A673 (cell line): ENCODE measurements around the gene RPS21.

Source experiments
- CTCF ChIP-seq: fragments of 300-800, 200-600 bp; sonication (generic); conservative IDR thresholded peaks from 2 replicates; pipeline ENCODE4 v1.5.1; 2017; ENCODE audit warnings: low read depth, mild to moderate bottlenecking, antibody characterized with exemption, low read length, moderate library complexity, mixed read lengths
- EZH2 ChIP-seq: fragments of 200-600 bp; sonication (generic); IDR thresholded peaks from 2 replicates; pipeline ENCODE4 v1.6.1; 2017; ENCODE audit warnings: borderline replicate concordance, low read depth, mild to moderate bottlenecking, mixed read lengths, antibody characterized with exemption, low read length; ENCODE audit not compliant: poor library complexity, severe bottlenecking

GRCh38 chr20:62389601-62390087 is 2.7 kb downstream of the RPS21 start:
- TF ChIP-seq CTCF (no peak), EZH2 (no peak)
